WTC11 (cell line): Measurements from ENCODE around the gene DNAH1. TPM values are rescaled to one million over a fixed set of nuclear protein-coding genes. Genes with fewer than 3 reads are reported as not detected.

Experiments used
- ATAC-seq: fragments of 200-7000 bp; cut with Tn5 transposase; 2 replicates; pipeline ENCODE4 v1.10.0; 2021; ENCODE audit warnings: mild to moderate bottlenecking, moderate library complexity
- CTCF ChIA-PET: fragments of 300-600 bp; sonication (Branson Sonifier 250); formaldehyde crosslinking; loops from one replicate; lab custom pipeline; 2021; ENCODE audit warnings: antibody characterized with exemption; lab: Charles Lee
- POLR2A ChIA-PET: fragments of 350-600 bp; sonication (Branson Sonifier 250); formaldehyde crosslinking; loops from one replicate; lab custom pipeline; 2021; ENCODE audit warnings: antibody characterized with exemption; lab: Charles Lee
- DNase-seq: peaks from one replicate; pipeline ENCODE4 v3.0.0; 2021; ENCODE audit warnings: low spot score
- H3K27ac Mint-ChIP-seq: 2 replicates; pipeline ENCODE4 v1.8.0; 2021; ENCODE audit warnings: mixed read lengths
- H3K27me3 Mint-ChIP-seq: 2 replicates; pipeline ENCODE4 v1.8.0; 2021; ENCODE audit warnings: low read depth, mild to moderate bottlenecking, moderate library complexity, mixed read lengths
- H3K36me3 Mint-ChIP-seq: 2 replicates; pipeline ENCODE4 v1.8.0; 2021; ENCODE audit warnings: mixed read lengths
- H3K4me1 Mint-ChIP-seq: 2 replicates; pipeline ENCODE4 v1.8.0; 2022; ENCODE audit warnings: mixed read lengths
- H3K4me3 Mint-ChIP-seq: 2 replicates; pipeline ENCODE4 v1.8.0; 2021; ENCODE audit warnings: mild to moderate bottlenecking, moderate library complexity, mixed read lengths
- H3K9me3 Mint-ChIP-seq: 2 replicates; pipeline ENCODE4 v1.8.0; 2021; ENCODE audit warnings: mixed read lengths
- ARID4B ChIP-seq: sonication (generic); formaldehyde crosslinking; IDR thresholded peaks from 2 replicates; pipeline ENCODE4 v1.8.0; 2023; ENCODE audit warnings: missing genetic modification reagents, mild to moderate bottlenecking, borderline replicate concordance
- CREB1 ChIP-seq: sonication (generic); formaldehyde crosslinking; IDR thresholded peaks from 2 replicates; pipeline ENCODE4 v1.8.0; 2023; ENCODE audit warnings: mild to moderate bottlenecking, missing genetic modification reagents
- ERG ChIP-seq: fragments of 250-450 bp; sonication (Bioruptor Pico); IDR thresholded peaks from 2 replicates; pipeline ENCODE4 v1.8.0; 2021; ENCODE audit warnings: mild to moderate bottlenecking
- JAZF1 ChIP-seq: fragments of 250-450 bp; sonication (Bioruptor Pico); IDR thresholded peaks from 2 replicates; pipeline ENCODE4 v1.9.0; 2021; ENCODE audit warnings: moderate library complexity, mild to moderate bottlenecking, inconsistent platforms
- MXD4 ChIP-seq: fragments of 250-450 bp; sonication (Bioruptor Pico); IDR thresholded peaks from 2 replicates; pipeline ENCODE4 v1.8.0; 2021; ENCODE audit warnings: mild to moderate bottlenecking, moderate library complexity, borderline replicate concordance
- NFATC4 ChIP-seq: fragments of 250-450 bp; sonication (Bioruptor Pico); IDR thresholded peaks from 2 replicates; pipeline ENCODE4 v1.9.0; 2021; ENCODE audit warnings: mild to moderate bottlenecking
- NFYB ChIP-seq: sonication (generic); formaldehyde crosslinking; conservative IDR thresholded peaks from 2 replicates; pipeline ENCODE4 v1.8.0; 2022; ENCODE audit warnings: low read depth, missing genetic modification reagents
- NR3C1 ChIP-seq: sonication (generic); formaldehyde crosslinking; conservative IDR thresholded peaks from 2 replicates; pipeline ENCODE4 v1.8.1; 2023; ENCODE audit warnings: low read depth, mild to moderate bottlenecking, missing genetic modification reagents
- PRRX2 ChIP-seq: fragments of 250-450 bp; sonication (Bioruptor Pico); IDR thresholded peaks from 2 replicates; pipeline ENCODE4 v1.8.0; 2021; ENCODE audit warnings: mild to moderate bottlenecking
- SP1 ChIP-seq: sonication (generic); formaldehyde crosslinking; conservative IDR thresholded peaks from 2 replicates; pipeline ENCODE4 v1.8.1; 2022; ENCODE audit warnings: missing genetic modification reagents
- TEAD4 ChIP-seq: sonication (generic); formaldehyde crosslinking; IDR thresholded peaks from 2 replicates; pipeline ENCODE4 v1.8.0; 2022; ENCODE audit warnings: mild to moderate bottlenecking, missing genetic modification reagents
- USF2 ChIP-seq: sonication (generic); formaldehyde crosslinking; IDR thresholded peaks from 2 replicates; pipeline ENCODE4 v1.8.1; 2023; ENCODE audit warnings: mild to moderate bottlenecking, missing genetic modification reagents, moderate library complexity
- total RNA-seq: library from RNA; stranded (reverse); gene quantifications from 3 replicates; pipeline ENCODE4 v1.2.3, GENCODE V29; 2021
- TF ChIP-seq, protein P1 (sequence below): sonication (generic); formaldehyde crosslinking; IDR thresholded peaks from 2 replicates; pipeline ENCODE4 v1.8.0; 2022; ENCODE audit warnings: mild to moderate bottlenecking, missing genetic modification reagents
- TF ChIP-seq, protein P2 (sequence below): fragments of 200-600 bp; IDR thresholded peaks from 2 replicates; pipeline ENCODE4 v1.8.0; 2022; ENCODE audit warnings: antibody characterized with exemption
- TF ChIP-seq, protein P3 (sequence below): sonication (generic); formaldehyde crosslinking; IDR thresholded peaks from 2 replicates; pipeline ENCODE4 v1.8.1; 2022; ENCODE audit warnings: missing genetic modification reagents, borderline replicate concordance
- TF ChIP-seq, protein P4 (sequence below): sonication (generic); formaldehyde crosslinking; IDR thresholded peaks from 2 replicates; pipeline ENCODE4 v1.8.1; 2022; ENCODE audit warnings: low read depth, missing genetic modification reagents, borderline replicate concordance
- TF ChIP-seq, protein P5 (sequence below): sonication (generic); formaldehyde crosslinking; IDR thresholded peaks from 2 replicates; pipeline ENCODE4 v1.8.0; 2022; ENCODE audit warnings: missing genetic modification reagents

The DNAH1 gene
- total RNA-seq, 1 experiment from 2014 or later, result 1.5 TPM

GRCh38 chr3:52401021-52401420 is 84.9 kb downstream of the DNAH1 start:
- CTCF ChIA-PET, result interaction anchor here (4.3 to 4.7 kb wide), 2 partner anchors 13 to 16 kb away, joined by 27 to 40 read pairs; no protein-coding TSS in a partner anchor
- H3K4me3 Mint-ChIP-seq, result no peak overlapping the region
- TF ChIP-seq SP1 (CRISPR knock-in tag) (no peak), CREB1 (CRISPR knock-in tag) (no peak), JAZF1 (CRISPR knock-in tag) (no peak), ERG (CRISPR knock-in tag) (no peak), USF2 (CRISPR knock-in tag) (no peak)
- TF ChIP-seq, all 79 proteins: peak for 0
- DNase-seq (no peak), ATAC-seq (no peak)
- Mint-ChIP-seq H3K27me3 (no peaks in the 10 kb centered on the region), H3K36me3 (peaks cover 38% of the 10 kb centered on the region), H3K9me3 (no peaks in the 10 kb centered on the region), H3K27ac (no peak overlapping the region), H3K4me1 (no peaks in the 10 kb centered on the region)
- POLR2A ChIA-PET, result no interaction called here

GRCh38 chr3:52401551-52401950 is 85.4 kb downstream of the DNAH1 start:
- ATAC-seq (no peak), DNase-seq (no peak)
- Mint-ChIP-seq H3K9me3 (no peaks in the 10 kb centered on the region), H3K27me3 (no peaks in the 10 kb centered on the region), H3K36me3 (peaks cover 39% of the 10 kb centered on the region), H3K27ac (no peak overlapping the region), H3K4me1 (no peaks in the 10 kb centered on the region), H3K4me3 (no peak overlapping the region)
- ChIA-PET POLR2A (no interaction called here), CTCF (interaction anchor here (4.3 to 4.7 kb wide), 2 partner anchors 13 to 16 kb away, joined by 27 to 40 read pairs; no protein-coding TSS in a partner anchor)
- TF ChIP-seq PRRX2 (CRISPR knock-in tag) (no peak), NFATC4 (CRISPR knock-in tag) (no peak), NR3C1 (CRISPR knock-in tag) (no peak), TEAD4 (CRISPR knock-in tag) (no peak), MXD4 (CRISPR knock-in tag) (no peak), NFYB (no peak), ARID4B (CRISPR knock-in tag) (no peak)
- TF ChIP-seq, protein P1, sequence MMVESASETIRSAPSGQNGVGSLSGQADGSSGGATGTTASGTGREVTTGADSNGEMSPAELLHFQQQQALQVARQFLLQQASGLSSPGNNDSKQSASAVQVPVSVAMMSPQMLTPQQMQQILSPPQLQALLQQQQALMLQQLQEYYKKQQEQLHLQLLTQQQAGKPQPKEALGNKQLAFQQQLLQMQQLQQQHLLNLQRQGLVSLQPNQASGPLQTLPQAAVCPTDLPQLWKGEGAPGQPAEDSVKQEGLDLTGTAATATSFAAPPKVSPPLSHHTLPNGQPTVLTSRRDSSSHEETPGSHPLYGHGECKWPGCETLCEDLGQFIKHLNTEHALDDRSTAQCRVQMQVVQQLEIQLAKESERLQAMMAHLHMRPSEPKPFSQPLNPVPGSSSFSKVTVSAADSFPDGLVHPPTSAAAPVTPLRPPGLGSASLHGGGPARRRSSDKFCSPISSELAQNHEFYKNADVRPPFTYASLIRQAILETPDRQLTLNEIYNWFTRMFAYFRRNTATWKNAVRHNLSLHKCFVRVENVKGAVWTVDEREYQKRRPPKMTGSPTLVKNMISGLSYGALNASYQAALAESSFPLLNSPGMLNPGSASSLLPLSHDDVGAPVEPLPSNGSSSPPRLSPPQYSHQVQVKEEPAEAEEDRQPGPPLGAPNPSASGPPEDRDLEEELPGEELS (CRISPR knock-in tag), result no peak
- TF ChIP-seq, protein P2, sequence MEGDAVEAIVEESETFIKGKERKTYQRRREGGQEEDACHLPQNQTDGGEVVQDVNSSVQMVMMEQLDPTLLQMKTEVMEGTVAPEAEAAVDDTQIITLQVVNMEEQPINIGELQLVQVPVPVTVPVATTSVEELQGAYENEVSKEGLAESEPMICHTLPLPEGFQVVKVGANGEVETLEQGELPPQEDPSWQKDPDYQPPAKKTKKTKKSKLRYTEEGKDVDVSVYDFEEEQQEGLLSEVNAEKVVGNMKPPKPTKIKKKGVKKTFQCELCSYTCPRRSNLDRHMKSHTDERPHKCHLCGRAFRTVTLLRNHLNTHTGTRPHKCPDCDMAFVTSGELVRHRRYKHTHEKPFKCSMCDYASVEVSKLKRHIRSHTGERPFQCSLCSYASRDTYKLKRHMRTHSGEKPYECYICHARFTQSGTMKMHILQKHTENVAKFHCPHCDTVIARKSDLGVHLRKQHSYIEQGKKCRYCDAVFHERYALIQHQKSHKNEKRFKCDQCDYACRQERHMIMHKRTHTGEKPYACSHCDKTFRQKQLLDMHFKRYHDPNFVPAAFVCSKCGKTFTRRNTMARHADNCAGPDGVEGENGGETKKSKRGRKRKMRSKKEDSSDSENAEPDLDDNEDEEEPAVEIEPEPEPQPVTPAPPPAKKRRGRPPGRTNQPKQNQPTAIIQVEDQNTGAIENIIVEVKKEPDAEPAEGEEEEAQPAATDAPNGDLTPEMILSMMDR, result no peak
- TF ChIP-seq, protein P3, sequence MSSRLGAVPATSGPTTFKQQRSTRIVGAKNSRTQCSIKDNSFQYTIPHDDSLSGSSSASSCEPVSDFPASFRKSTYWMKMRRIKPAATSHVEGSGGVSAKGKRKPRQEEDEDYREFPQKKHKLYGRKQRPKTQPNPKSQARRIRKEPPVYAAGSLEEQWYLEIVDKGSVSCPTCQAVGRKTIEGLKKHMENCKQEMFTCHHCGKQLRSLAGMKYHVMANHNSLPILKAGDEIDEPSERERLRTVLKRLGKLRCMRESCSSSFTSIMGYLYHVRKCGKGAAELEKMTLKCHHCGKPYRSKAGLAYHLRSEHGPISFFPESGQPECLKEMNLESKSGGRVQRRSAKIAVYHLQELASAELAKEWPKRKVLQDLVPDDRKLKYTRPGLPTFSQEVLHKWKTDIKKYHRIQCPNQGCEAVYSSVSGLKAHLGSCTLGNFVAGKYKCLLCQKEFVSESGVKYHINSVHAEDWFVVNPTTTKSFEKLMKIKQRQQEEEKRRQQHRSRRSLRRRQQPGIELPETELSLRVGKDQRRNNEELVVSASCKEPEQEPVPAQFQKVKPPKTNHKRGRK (CRISPR knock-in tag), result no peak
- TF ChIP-seq, protein P4, sequence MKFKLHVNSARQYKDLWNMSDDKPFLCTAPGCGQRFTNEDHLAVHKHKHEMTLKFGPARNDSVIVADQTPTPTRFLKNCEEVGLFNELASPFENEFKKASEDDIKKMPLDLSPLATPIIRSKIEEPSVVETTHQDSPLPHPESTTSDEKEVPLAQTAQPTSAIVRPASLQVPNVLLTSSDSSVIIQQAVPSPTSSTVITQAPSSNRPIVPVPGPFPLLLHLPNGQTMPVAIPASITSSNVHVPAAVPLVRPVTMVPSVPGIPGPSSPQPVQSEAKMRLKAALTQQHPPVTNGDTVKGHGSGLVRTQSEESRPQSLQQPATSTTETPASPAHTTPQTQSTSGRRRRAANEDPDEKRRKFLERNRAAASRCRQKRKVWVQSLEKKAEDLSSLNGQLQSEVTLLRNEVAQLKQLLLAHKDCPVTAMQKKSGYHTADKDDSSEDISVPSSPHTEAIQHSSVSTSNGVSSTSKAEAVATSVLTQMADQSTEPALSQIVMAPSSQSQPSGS, result no peak
- TF ChIP-seq, protein P5, sequence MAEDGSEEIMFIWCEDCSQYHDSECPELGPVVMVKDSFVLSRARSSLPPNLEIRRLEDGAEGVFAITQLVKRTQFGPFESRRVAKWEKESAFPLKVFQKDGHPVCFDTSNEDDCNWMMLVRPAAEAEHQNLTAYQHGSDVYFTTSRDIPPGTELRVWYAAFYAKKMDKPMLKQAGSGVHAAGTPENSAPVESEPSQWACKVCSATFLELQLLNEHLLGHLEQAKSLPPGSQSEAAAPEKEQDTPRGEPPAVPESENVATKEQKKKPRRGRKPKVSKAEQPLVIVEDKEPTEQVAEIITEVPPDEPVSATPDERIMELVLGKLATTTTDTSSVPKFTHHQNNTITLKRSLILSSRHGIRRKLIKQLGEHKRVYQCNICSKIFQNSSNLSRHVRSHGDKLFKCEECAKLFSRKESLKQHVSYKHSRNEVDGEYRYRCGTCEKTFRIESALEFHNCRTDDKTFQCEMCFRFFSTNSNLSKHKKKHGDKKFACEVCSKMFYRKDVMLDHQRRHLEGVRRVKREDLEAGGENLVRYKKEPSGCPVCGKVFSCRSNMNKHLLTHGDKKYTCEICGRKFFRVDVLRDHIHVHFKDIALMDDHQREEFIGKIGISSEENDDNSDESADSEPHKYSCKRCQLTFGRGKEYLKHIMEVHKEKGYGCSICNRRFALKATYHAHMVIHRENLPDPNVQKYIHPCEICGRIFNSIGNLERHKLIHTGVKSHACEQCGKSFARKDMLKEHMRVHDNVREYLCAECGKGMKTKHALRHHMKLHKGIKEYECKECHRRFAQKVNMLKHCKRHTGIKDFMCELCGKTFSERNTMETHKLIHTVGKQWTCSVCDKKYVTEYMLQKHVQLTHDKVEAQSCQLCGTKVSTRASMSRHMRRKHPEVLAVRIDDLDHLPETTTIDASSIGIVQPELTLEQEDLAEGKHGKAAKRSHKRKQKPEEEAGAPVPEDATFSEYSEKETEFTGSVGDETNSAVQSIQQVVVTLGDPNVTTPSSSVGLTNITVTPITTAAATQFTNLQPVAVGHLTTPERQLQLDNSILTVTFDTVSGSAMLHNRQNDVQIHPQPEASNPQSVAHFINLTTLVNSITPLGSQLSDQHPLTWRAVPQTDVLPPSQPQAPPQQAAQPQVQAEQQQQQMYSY (CRISPR knock-in tag), result no peak
